GM12865 (cell line): ENCODE data around the gene MYO10.

Experiments used
- DNase-seq: peaks from one replicate; pipeline ENCODE4 v3.0.0; 2010; ENCODE audit warnings: low read depth
- H3K4me3 ChIP-seq: 2 replicates; pipeline ENCODE4 v1.5.1; 2011; ENCODE audit warnings: mild to moderate bottlenecking, low read depth, low read length, control low read depth
- CTCF ChIP-seq: IDR thresholded peaks from 2 replicates; pipeline ENCODE4 v1.5.1; 2011; ENCODE audit warnings: low read length, control low read depth, low read depth, inconsistent platforms; ENCODE audit not compliant: insufficient read depth; ENCODE audit errors: missing control alignments

MYO10 gene

DNA sequence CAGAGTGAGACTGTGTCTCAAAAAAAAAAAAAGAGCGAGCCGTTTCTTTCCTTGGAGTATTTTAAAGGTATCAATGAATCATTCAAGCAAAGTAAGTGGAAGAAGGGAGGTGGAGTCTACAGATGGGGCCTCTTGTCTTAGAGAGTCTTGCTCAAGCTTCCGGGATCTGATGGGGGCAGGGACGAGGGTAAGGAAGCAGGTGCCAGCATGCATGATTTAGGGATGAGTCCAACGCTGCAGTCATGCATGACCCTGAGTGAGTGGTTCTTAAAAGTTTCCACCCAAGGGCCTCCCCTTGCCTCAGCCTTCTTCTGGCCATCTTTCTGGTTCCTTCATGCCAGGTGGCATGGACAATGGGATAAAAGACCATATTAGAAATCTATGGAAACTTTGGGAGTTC lies 79.6 kb downstream of the MYO10 start:
- DNase-seq: no peak
- H3K4me3 ChIP-seq: no peak overlapping the region
- TF ChIP-seq CTCF: no peak

DNA sequence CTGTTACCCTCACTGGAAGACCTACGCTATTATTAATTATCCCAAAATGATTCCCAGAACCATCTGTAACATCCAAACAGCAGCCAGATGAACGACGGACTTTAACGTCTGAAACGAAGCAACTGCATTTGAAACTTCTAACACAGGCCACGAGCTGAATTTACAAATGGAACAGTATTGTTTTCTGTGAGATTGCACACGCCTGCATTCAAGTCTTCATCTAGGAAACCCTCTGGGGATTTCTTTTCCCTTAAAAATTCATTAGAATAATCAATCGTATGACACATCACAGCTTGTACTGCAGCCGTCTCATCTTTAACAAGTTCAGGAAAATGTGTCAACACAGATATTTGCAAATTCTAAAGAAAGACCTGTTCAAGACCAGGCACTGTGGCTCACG lies 80.2 kb downstream of the MYO10 start:
- no peak for DNase-seq
- H3K4me3 ChIP-seq: no peak overlapping the region
- no peak for TF ChIP-seq CTCF

- H3K4me3 ChIP-seq: no peak overlapping the region
- no peak for DNase-seq
- TF ChIP-seq CTCF: no peak
These were observed 80.6 kb downstream of the MYO10 start for GRCh38 chr5:16855485-16855884.

DNA sequence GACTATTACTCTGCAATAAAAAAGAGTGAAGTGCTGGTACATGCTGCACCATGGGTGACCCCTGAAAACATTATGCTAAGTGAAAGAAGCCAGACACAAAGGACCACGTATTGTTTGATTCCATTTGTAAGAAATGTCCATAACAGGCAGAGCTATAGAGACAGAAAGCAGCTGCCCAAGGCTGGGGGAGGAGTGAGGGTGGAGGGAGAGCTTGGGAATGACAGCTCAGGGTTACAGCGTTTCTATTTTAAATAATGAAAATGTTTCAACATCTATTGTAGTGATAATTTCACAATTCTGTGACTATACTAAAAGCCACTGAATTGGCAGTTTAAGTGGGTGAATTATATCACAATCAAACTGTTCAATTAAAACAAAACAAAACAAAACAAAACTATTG lies 81.7 kb downstream of the MYO10 start:
- no peak for DNase-seq
- TF ChIP-seq CTCF: no peak
- no peak overlapping the region for H3K4me3 ChIP-seq

GRCh38 chr5:16853518-16853917 lies 82.6 kb downstream of the MYO10 start:
- no peak overlapping the region for H3K4me3 ChIP-seq
- TF ChIP-seq CTCF: no peak
- no peak for DNase-seq

- DNase-seq: no peak
- TF ChIP-seq CTCF: no peak
- no peak overlapping the region for H3K4me3 ChIP-seq
These were observed 83.7 kb downstream of the MYO10 start for GRCh38 chr5:16852251-16853005.

DNA sequence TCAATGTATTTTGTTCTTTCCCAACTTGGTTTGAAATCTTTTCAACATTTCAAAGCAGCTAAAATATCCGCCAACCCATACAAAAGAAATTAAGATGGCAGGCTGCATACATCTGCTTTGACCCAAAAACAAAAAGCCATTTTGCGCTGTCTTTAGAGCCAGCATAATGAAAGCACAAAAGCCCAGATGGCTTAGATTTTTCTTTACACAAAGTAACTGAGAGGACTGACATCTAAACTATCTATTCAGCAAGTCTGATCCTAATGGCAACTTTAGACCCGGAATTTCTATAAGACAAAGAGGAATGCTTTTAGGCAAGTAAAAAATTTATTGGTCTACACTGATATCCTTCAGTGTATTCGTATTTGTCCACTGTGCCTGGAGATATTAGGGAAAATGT lies 86.3 kb downstream of the MYO10 start:
- DNase-seq: no peak
- TF ChIP-seq CTCF: no peak
- no peak overlapping the region for H3K4me3 ChIP-seq
